Activated T-helper 9 cell treated with anti-CD3 and anti-CD28 coated beads, Interleukin-2, amount 50 U/mL, for 16 hours (primary cell): ENCODE results near the gene LEPR.
"Not testable (repeated sequence)": the region's sequence is repeated elsewhere in the genome, so short reads cannot be mapped to it uniquely, and the experiment has no call there.

Experiments used
- DNase-seq: peaks from one replicate; pipeline ENCODE4 v3.0.0-alpha.2; 2020; ENCODE audit warnings: low read depth

Gene LEPR

GRCh38 chr1:65420590-65421350 lies at the start of gene LEPR, which contains the start of gene LEPROT:
Gene LEPR, plus strand, starts transcription at chr1:65420668. Its CDS starts 144,898 bp downstream, at chr1:65565566.
Gene LEPROT, plus strand, starts transcription at chr1:65420668. Its CDS starts 57 bp downstream, at chr1:65420725.
- DNase-seq: no peak

- no peak for DNase-seq
Measured at GRCh38 chr1:65371544-65371943, 48.9 kb upstream of the LEPR start.

GRCh38 chr1:65372557-65372956 lies 47.9 kb upstream of the LEPR start:
- no peak for DNase-seq

- no peak for DNase-seq
Measured at GRCh38 chr1:65377496-65378246, 42.8 kb upstream of the LEPR start.

- DNase-seq: no peak
Measured at GRCh38 chr1:65378247-65378946, 42.1 kb upstream of the LEPR start.

GRCh38 chr1:65384426-65384825 lies 36.0 kb upstream of the LEPR start:
- not testable (repeated sequence) for DNase-seq

- DNase-seq: no peak
Measured at GRCh38 chr1:65386439-65386838, 34.0 kb upstream of the LEPR start.

- no peak for DNase-seq
Measured at GRCh38 chr1:65387821-65388220, 32.6 kb upstream of the LEPR start.

GRCh38 chr1:65388908-65389695 lies 31.4 kb upstream of the LEPR start:
- no peak for DNase-seq

GRCh38 chr1:65392497-65392896 lies 28.0 kb upstream of the LEPR start:
- no peak for DNase-seq

- peak; percentile 3 for DNase-seq
Measured at GRCh38 chr1:65393347-65393746, 27.1 kb upstream of the LEPR start.

- no peak for DNase-seq
Measured at GRCh38 chr1:65393928-65394327, 26.5 kb upstream of the LEPR start.

GRCh38 chr1:65395887-65396612 lies 24.4 kb upstream of the LEPR start:
- DNase-seq: no peak

- no peak for DNase-seq
Measured at GRCh38 chr1:65398083-65398482, 22.4 kb upstream of the LEPR start.

GRCh38 chr1:65399003-65399402 lies 21.5 kb upstream of the LEPR start:
- no peak for DNase-seq

- no peak for DNase-seq
Measured at GRCh38 chr1:65401612-65402011, 18.9 kb upstream of the LEPR start.

- DNase-seq: no peak
Measured at GRCh38 chr1:65404941-65405340, 15.5 kb upstream of the LEPR start.

GRCh38 chr1:65407877-65408276 lies 12.6 kb upstream of the LEPR start:
- no peak for DNase-seq

GRCh38 chr1:65409314-65409713 lies 11.2 kb upstream of the LEPR start:
- DNase-seq: no peak

- no peak for DNase-seq
Measured at GRCh38 chr1:65409816-65410326, 10.6 kb upstream of the LEPR start.
